Right atrium auricular region (tissue), 2 donors: Measurements from ENCODE around the gene SOX18. TPM values are rescaled to one million over a fixed set of nuclear protein-coding genes. Genes with fewer than 3 reads are reported as not detected.

Experiments
- DNase-seq: peaks from one replicate; pipeline ENCODE4 v3.0.0-alpha.2; 2019; ENCODE audit warnings: low spot score
- H3K27ac ChIP-seq, 2 donors: fragments of 200-600 bp; sonication (generic); 1 replicate in 1 of 2; 2 replicates in 1 of 2; pipeline ENCODE4 v1.5.1; 2016 to 2019
- H3K27me3 ChIP-seq, 2 donors: fragments of 200-600 bp; sonication (generic); one replicate each; pipeline versions ENCODE4 v1.5.1 to v1.6.0; 2017 to 2019
- H3K36me3 ChIP-seq: fragments of 200-600 bp; sonication (generic); one replicate; pipeline ENCODE4 v1.5.1; 2016
- H3K4me1 ChIP-seq, 2 donors: fragments of 200-600 bp; sonication (generic); one replicate each; pipeline versions ENCODE4 v1.5.1 to v1.6.0; 2017 to 2019
- H3K4me3 ChIP-seq, 2 donors: fragments of 200-600 bp; sonication (generic); 1 replicate in 1 of 2; 2 replicates in 1 of 2; pipeline ENCODE4 v1.5.1; 2017 to 2019; ENCODE audit warnings: mild to moderate bottlenecking in 1 of 2, moderate library complexity in 1 of 2
- H3K9me3 ChIP-seq, 2 donors: fragments of 200-600 bp; sonication (generic); one replicate each; pipeline ENCODE4 v1.5.1; 2019
- total RNA-seq, 2 donors: library from RNA; depleted of rRNA; stranded (reverse); fragments of >200 nt; gene quantifications; one replicate each; pipeline ENCODE4 v1.1.0, GENCODE V29; 2016
- TF ChIP-seq, protein P1 (sequence below), 2 donors: fragments of 200-600 bp; sonication (generic); IDR thresholded peaks; one replicate each; pipeline ENCODE4 v1.5.1; 2019; ENCODE audit warnings: antibody characterized with exemption in 2 of 2

The SOX18 gene
- total RNA-seq, 2 donors from 2014 or later: 15.1 to 17.2 TPM

DNA sequence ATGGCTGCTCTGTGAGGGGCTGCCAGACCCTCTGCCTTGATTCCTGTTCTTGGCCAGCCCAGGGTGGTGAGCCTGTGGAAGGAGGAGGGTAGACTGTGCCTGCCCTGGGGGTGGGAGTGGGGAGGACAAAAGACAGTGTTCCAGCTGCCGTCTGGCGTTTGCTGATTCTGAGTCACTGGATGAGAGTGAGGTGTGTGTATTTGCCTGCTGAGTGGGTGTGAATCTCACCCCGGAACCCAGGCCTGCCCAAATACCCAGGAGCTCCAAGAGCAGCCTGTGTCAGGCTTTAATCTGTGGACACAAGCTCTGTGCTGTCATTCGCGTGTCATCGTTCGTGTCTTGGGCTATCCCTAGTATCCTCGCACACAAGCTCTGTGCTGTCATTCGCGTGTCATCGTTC, 37.4 kb upstream of the SOX18 start:
- Histone ChIP-seq H3K27ac (no peak overlapping the region), H3K36me3 (no peaks in the 10 kb centered on the region), H3K4me3 (no peak overlapping the region), H3K27me3 (peaks cover 0 to 7% of the 10 kb centered on the region in 2 donors), H3K9me3 (no peaks in the 10 kb centered on the region), H3K4me1 (peaks cover 0 to 28% of the 10 kb centered on the region in 2 donors)
- TF ChIP-seq, protein P1, sequence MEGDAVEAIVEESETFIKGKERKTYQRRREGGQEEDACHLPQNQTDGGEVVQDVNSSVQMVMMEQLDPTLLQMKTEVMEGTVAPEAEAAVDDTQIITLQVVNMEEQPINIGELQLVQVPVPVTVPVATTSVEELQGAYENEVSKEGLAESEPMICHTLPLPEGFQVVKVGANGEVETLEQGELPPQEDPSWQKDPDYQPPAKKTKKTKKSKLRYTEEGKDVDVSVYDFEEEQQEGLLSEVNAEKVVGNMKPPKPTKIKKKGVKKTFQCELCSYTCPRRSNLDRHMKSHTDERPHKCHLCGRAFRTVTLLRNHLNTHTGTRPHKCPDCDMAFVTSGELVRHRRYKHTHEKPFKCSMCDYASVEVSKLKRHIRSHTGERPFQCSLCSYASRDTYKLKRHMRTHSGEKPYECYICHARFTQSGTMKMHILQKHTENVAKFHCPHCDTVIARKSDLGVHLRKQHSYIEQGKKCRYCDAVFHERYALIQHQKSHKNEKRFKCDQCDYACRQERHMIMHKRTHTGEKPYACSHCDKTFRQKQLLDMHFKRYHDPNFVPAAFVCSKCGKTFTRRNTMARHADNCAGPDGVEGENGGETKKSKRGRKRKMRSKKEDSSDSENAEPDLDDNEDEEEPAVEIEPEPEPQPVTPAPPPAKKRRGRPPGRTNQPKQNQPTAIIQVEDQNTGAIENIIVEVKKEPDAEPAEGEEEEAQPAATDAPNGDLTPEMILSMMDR (IDR thresholded peaks at IDR 0.05): no peak
- DNase-seq: no peak

GRCh38 chr20:64084685-64085152, 35.3 kb upstream of the SOX18 start:
- Histone ChIP-seq H3K4me1 (peaks cover 0 to 38% of the 10 kb centered on the region in 2 donors), H3K4me3 (no peak overlapping the region), H3K27me3 (peaks cover 0 to 7% of the 10 kb centered on the region in 2 donors), H3K36me3 (no peaks in the 10 kb centered on the region), H3K9me3 (no peaks in the 10 kb centered on the region), H3K27ac (no peak overlapping the region)
- TF ChIP-seq, protein P1 (IDR thresholded peaks at IDR 0.05): no peak
- DNase-seq: no peak

DNA sequence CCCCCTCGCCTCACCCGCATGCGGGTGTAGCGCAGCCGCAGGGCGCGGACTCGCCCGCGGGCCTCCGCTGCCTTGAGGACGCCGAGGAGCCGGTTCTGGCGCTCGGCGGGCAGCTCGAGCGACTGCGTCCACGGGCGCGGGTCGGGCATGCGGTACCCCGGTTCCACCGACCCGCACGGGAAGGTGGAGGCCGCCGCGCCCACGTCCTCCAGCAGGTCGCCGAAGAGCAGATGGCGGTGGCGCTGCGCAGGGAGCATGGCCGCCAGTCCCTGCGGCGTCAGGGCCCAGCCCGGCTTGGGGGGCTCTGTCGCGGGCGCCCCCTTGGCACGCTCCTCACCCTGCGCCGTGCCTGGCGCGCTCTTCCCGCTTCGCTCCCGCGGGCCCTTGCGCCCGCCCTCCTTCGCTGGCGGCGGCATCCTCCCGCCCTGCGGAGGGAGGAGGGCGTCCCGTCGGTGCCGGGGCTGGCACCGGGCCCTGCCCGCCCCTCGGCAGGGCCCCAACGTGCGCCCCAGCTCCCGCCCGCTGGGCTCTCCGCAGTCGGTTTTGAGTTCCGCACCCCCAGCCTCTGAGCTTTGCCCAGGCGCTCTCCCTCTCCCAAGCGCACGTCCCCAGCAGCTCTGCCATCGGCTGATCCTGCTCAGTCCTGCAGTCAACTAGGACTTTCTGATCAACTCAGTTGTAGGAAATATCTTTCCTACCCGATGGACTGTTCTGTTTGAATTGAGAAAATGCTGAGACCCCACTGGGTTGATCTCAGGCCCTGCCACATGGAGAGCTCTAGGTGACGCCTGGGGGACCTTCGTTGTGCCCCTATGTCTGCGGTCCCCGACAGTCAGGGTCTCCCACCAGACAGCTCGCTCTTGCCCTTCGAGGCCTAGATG, 34.6 kb upstream of the SOX18 start, which contains the start of gene LKAAEAR1:
Gene LKAAEAR1 (minus strand): TSS at position 595 of the 881 bp plus-strand sequence. CDS start 179 bp downstream, at position 416.
- Histone ChIP-seq H3K4me1 (peaks cover 0 to 43% of the 10 kb centered on the region in 2 donors), H3K27ac (no peak within 1 kb of the TSS), H3K27me3 (peaks cover 0 to 7% of the 10 kb centered on the region in 2 donors), H3K36me3 (no peaks in the 10 kb centered on the region), H3K4me3 (peak within 1 kb of the TSS; percentile 50 to 68), H3K9me3 (no peaks in the 10 kb centered on the region)
- TF ChIP-seq, protein P1 (IDR thresholded peaks at IDR 0.05): peak in 1 of 2 donors; percentile 6
- DNase-seq: no peak

- Histone ChIP-seq H3K27ac (no peak overlapping the region), H3K4me1 (peaks cover 0 to 50% of the 10 kb centered on the region in 2 donors), H3K9me3 (no peaks in the 10 kb centered on the region), H3K4me3 (peak overlapping the region; percentile 50 to 68), H3K27me3 (peaks cover 0 to 7% of the 10 kb centered on the region in 2 donors), H3K36me3 (no peaks in the 10 kb centered on the region)
- peak; percentile 68 for DNase-seq
- TF ChIP-seq, protein P1 (IDR thresholded peaks at IDR 0.05): peak; percentile 60 to 91
Measured at GRCh38 chr20:64083378-64083803, 34.0 kb upstream of the SOX18 start.

GRCh38 chr20:64082820-64083377, 33.5 kb upstream of the SOX18 start:
- Histone ChIP-seq H3K36me3 (no peaks in the 10 kb centered on the region), H3K27me3 (peaks cover 0 to 7% of the 10 kb centered on the region in 2 donors), H3K4me3 (peak overlapping the region in 1 of 2 donors; percentile 68), H3K27ac (no peak overlapping the region), H3K9me3 (no peaks in the 10 kb centered on the region), H3K4me1 (peaks cover 0 to 54% of the 10 kb centered on the region in 2 donors)
- TF ChIP-seq, protein P1 (IDR thresholded peaks at IDR 0.05): no peak
- DNase-seq: no peak
